Stimulated activated CD8-positive, alpha-beta memory T cell treated with anti-CD3 and anti-CD28 coated beads, Interleukin-2, amount 100 ng/mL, for 48 hours (primary cell): ENCODE data around the gene ATP6V0A4.
"Not testable (repeated sequence)": the region's sequence is repeated elsewhere in the genome, so short reads cannot be mapped to it uniquely, and the experiment has no call there.

ENCODE experiments used
- DNase-seq, 2 donors: peaks; one replicate each; pipeline ENCODE4 v3.0.0-alpha.2; 2020; ENCODE audit warnings: low read depth in 2 of 2

Gene ATP6V0A4

DNA sequence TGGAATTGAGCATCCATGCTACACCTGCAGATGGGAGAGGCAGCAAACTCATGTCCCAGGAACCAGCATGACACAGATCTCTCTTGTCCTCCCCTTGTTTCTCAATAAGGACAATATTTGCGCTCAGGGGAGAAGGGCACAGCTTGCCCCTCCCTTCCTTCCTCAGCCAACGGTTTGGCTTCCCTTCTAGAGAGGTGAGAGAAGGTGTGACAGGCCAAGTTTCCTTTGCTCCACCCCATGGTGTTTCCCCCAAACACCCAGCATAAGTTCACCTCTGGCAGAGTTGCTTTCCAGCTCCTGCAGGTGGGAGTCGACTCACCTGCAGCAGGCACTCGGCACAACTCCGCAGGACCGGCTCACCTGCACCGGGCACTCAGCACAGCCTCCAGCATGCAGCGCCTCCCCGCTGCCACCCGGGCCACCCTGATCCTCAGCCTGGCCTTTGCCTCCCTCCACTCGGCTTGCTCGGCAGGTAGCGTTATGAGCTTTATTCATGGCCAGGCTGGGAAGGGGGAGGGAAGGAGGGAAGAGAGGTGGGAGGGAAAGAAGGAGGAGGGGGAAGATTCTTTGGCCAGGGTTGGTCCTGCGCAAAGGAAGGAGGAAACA lies at the start of gene ATP6V0A4, which contains the start of gene TMEM213:
ATP6V0A4 (minus strand) TSS at position 482 of the 606 bp plus-strand sequence. CDS start 26,949 bp downstream, outside the sequence.
TMEM213 (plus strand) TSS at position 280 of the 606 bp plus-strand sequence; CDS start at position 391, 111 bp downstream.
- no peak for DNase-seq

DNA sequence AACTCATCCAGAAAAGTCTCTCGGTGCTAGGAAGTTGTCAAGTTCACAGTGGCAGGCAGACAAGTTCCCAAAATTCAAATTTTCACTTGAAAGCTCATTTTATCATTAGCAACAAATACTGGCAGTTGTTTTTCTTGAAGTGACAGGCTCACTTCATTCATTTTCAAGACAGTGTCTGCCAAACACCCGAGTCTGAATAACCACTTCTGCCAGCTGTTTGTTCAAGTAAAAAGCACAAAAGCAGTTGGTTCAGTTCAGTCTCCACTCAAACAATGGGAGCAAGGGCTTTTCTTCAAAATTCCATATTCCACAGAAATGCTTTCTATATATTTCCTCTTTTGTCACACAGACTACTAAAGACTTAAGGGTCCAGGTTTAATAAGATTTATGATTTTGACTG lies 47.7 kb upstream of the ATP6V0A4 start:
- no peak for DNase-seq

DNA sequence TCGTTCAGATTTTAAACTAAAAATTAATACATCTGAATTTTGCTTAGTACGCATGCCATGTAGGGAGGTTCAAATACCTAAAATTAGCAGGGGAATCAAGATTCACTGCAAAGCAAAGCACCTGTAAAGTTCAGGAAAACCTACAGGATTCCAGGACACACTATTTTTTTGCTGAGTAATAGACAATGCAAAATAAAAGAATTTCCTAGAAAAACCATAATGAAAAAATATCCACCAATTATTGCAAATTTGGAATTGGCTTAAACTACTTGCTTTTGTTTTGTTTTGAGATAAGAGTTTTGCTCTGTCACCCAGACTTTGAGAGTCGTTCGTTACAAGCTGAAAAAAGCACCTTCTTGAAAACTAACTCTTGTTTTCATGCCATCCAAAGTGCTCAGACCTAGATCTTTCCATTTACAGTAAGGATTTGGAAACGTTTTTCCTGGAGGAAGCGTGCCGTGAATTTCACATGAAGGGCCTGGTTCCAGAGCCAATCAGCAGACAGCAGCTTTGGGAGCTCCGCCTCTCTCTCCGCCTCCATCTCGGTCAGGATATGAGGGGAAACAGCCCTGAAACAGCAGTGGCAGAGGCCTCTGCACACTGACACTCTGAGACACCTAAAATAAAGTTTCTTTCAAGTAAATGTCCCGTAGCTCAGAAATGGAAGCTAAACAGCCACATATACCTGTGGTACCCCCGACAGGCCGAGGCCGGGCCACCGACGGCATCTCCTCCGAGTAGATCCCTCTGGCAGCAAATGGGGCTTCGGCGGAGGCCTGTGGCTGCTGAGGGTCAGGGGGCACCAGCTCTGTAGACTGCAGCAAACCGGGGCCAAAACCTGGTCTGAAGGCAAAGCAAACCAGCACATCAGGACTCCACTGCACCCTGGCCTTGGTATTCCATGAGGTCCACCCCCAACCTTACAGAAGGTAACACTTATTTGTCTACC lies 45.9 kb upstream of the ATP6V0A4 start:
- DNase-seq, result no peak

DNA sequence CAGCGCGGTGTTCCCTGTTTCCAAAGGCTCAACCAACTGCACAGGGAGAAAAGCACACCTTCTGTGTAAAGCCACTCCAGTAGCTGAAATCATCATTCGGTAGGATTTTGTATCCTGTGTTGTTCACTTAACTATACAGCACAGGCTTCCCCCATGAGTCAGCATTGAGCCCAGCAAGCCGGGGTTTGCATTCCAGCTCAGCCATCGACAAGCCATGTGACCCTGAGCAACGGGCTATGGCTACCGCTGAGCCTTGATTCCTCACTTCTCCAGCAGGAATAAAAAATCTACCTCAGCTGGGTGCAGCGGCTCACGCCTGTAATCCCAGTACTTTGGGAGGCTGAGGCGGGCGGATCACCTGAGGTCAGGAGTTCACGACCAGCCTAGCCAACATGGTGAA lies 44.1 kb upstream of the ATP6V0A4 start:
- no peak for DNase-seq

DNA sequence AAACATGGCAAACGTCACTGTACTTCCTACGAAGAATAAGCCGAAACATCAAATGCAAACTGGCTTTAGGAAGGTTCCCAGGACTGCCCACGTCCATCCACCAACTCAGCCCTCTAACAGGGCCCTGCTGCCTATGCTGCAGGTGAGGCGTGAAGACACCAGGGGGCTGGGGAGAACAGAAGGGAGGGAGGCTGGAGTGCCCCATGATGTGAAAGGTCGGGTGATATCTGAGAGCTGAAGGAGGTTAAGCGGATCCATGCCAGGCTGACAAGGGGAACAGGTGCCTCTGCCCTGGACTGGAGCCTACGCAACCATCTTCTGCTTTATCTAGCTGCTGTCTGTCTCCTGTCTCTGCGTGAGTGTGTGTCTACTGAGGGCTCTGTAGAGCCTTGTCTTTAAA lies 40.2 kb upstream of the ATP6V0A4 start:
- no peak for DNase-seq

DNA sequence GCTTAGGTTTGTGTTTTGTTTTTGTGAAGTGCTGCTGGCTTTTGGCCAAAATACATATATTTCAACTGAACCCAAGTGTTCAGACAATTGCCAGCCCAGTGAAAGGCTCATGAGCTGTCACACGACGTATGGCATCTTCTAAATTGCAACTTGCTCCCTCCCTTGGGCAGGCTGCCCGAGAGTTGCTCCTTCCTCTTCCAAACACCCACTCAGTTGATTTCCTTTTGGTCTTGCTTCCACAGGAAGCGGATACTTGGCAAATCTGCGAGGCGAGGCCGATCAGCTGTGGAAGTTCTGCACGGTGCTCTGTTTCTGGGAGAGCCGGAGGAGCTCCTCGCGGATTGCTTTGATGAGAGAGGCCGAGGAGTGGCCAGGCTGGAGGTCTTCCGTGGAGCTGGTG lies 39.6 kb upstream of the ATP6V0A4 start:
- DNase-seq, result no peak

DNA sequence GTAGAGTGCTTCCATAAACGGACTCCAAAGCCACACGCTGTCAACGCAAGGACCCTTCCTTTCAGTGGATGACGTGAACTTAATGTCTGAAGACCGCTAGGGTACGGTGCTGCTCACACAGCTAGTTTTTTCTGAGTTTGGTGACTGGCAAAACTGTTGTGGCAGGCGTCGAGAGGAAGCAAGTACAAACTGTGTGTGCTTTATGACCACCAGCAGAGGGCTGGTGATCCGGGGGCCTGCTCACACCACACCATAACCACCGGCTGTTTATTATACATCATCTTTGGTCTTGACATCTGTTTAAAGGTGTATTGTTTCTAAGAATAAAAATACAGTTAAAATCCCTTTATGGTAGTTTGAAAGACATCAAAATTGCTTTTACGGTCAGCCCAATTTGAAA lies 37.1 kb upstream of the ATP6V0A4 start:
- DNase-seq, result no peak

DNA sequence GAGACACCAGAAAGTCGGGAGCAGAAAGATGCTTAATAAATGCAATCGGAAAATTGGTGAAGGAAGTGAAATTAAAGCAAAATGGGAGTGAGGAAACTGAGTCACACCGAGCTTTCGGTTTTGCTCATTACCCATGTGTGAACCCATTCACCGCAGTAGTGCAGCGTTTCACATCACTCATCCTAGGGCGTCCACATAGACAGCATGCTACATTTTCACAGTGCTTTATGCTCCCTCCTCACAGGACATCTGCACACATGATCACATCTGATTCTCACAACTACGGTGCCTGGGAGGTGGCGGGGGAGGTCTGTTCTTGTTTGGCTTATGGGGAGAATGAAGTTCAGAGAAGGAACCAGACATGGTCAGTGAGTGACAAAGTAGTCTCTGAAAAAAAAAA lies 36.6 kb upstream of the ATP6V0A4 start:
- no peak for DNase-seq

DNA sequence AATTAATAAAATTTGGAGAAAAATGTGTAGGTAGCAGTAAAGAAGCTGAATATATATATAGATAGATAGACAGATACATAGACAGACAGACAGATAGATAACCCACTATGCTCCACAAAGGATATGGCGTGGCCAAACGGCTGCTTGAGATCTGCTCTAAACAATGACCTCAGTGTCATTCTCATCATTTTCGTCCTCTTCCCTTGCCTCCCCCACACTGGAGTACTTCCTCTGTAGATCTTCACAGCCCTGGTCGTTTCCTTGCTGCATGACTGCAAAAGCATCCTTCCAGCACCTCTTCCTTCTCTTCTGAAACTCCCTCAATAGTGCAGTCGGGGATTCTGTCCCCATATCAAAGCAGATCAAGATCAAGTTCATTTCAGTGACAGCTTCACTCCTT lies 35.6 kb upstream of the ATP6V0A4 start:
- DNase-seq, result no peak

DNA sequence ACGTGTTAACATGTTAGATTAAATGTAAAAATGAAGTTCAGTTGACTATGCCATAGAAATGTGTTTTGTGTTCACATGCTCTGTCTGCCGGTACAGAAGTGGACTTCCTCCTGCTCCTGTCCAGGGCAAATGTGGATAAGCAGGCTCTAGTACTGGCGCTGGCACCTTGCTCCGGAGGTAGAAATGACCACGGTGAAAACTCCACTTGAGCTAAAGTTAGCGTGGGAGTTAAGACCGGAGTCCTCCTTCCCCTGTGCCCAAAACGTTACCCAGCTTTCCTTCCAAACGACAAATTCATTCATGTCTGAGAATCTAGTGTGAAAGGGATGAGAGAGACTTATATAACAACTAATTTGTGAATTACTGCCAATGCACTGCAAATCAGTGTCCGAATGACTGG lies 35.0 kb upstream of the ATP6V0A4 start:
- DNase-seq, result no peak

DNA sequence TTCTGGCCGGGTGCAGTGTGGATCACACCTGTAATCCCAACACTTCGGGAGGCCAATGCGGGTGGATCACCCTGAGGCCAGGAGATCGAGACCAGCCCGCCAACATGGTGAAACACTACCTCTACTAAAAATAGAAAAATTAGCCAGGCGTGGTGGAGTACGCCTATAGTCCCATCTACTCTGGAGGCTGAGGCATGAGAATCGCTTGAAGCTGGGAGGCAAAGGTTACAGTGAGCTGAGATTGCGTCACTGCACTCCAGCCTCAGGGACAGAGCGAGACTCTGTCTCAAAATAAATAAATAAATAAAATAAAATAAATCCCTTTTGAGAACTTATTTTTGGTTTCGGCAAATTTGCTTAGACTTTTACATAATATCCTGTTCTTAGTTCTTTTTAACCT lies 31.3 kb upstream of the ATP6V0A4 start:
- DNase-seq, result no peak

DNA sequence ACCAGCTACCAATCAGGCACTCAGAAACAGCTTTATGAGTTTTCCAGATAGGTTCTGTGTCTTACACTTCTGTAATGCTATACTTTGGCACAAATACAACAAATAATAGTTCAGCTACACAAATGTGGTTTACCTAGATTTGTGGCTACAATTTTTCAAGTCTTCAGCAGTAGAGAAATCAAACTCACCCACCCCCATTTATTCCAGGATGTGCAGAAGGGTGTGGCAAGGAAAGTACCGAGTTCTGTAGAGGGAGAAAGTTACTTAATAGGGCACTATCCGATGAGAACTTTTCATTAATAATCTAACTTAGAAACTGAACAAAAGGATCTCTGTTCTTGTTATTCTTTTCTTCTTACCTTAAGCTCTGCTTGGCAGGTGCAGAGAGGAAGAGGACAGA lies 30.3 kb upstream of the ATP6V0A4 start:
- no peak for DNase-seq

DNA sequence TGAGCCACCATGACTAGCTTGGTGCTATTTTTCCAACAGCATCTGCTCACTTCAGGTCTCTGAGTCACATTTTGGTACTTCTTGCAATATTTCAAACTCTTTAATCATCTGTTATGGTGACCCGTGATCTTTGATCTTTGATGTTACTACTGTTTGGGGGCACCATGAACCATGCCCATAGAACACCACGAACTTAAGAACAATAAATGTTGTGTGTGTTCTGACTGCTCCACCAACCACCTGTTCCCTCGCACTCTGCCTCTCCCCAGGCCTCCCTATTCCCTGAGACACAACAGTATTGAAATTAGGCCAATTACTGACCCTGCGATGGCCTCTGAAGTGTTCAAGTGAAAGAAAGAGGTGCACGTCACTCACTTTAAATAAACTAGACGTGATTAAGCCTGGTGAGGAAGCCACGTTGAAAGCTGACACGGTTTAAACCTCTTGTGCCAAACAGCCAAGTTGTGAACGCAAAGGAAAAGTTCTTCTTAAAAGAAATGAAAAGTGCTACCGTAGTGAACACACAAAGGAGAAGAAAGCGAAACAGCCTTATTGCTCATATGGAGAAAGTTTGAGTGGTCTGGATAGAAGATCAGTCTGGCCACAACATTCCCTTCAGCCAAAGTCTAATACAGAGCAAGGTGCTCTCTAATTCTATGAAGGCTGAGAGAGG lies 27.2 kb upstream of the ATP6V0A4 start:
- no peak for DNase-seq

DNA sequence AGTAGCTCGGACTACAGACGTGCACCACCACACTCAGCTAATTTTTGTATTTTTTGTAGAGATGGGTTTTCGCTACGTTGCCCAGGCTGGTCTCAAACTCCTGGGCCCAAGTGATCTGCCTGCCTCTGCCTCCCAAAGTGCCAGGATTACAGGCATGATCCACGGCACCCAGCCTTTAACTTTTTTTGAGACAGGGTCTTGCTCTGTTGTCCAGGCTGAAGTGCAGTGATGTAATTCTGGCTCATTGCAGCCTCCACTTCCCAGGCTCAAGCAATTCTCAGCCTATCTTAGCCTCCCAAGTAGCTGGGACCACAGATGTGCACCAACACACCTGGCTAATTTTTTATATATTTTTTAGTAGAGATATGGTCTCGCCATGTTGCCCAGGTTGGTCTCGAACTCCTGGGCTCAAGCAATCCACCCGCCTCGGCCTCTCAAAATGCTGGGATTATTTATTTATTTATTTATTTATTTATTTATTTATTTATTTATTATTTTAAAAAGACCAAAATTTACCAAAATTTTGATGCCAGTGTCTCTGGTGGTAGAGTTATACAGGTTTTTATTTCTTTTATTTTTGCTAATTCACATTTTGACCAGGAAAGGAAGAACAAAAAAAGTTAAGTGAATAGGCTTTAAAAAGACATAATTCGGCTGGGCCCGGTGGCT lies 25.0 kb upstream of the ATP6V0A4 start:
- no peak for DNase-seq

DNA sequence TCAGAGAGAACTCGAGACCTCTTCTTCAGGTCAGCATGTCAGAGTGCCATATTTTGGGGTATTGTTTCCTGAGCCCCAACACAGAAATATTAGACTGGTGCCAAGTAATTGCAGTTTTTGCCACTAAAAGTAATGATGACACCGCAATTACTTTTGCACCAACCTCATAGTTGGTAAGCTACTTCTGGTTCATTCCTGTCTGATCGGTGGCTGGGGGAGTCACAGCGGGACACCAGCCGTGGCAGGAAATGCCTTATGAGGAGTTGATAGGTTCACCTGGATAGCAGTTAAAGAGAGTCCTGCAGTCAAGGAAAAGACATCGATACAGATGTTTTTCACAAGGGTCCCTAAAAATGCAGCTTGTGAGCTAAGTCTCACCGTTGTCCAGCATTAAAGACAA lies 23.9 kb upstream of the ATP6V0A4 start:
- no peak for DNase-seq

DNA sequence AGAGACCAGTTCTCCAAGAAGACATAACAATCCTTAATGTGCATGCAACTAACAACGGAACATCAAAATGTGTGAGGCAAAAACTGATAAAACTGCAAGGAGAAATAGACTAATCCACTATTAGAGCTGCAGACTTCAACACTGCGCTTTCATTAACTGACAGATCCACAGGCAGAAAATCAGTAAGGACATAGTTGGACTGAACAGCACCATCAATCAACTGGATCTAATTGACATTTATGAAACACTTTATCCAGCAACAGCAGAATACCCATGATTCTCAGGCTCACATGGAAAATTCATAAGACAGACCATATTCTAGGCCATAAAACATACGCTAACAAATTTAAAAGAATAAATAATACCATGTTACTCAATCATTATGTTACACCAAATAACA lies 21.6 kb upstream of the ATP6V0A4 start:
- DNase-seq, result no peak

DNA sequence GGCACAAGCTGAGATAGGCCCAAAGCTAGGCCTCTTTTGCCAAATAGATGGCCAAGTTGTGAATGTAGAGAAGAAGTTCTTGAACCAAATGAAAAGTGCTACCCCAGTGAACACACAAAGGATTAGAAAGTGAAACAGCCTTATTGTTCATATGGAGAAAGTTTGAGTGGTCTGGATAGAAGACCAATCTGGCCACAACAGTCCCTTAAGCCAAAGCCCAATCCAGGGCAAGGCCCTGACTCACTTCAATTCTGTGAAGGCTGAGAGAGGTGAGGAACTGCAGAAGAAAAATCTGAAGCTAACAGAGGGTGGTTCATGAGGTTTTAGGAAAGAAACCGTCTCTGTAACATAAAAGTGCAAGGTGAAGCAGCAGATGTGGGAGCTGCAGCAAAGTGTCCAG lies 18.7 kb upstream of the ATP6V0A4 start:
- DNase-seq, result no peak

DNA sequence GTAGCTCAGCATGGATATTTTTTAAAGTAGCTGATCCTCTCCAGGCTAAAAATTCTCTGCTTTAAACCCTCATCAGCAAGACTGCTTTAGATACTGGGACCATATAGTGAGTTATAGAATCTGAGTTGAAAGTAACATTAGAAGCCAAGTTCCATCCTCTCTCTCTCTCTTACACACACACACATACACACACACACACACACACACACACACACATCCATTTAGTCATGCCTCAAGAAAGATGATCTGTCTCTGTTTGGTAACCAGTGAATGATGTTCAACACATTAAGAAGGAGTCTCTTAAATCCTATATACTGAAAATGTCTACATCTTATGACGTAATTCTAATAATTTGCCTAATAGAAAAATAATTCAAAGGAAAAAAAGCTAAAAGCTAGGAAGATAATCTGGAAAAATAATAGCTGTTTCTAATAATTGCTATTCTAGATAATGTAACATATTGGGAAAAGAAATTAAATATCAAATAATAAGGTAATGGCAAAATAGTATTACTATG lies 16.9 kb upstream of the ATP6V0A4 start:
- DNase-seq, result no peak

DNA sequence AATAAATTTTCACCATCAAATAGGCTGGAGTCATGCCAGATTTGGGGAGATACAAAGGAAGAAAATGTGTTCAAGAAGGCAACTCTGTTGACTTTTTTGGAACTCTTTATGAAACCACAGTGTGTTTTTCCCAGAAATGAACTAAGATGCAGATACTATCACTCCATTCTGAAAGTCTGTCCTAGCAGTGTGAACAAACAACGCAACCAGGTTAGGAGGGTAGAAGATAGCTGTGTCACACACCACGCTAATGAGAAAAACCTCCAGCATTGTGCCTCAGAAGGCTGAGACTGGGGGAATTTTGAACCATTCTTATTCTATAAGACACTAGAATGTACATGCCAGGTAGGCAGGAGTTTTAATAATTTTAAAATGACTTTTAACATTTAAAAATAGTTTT lies 15.9 kb upstream of the ATP6V0A4 start:
- DNase-seq, result no peak

DNA sequence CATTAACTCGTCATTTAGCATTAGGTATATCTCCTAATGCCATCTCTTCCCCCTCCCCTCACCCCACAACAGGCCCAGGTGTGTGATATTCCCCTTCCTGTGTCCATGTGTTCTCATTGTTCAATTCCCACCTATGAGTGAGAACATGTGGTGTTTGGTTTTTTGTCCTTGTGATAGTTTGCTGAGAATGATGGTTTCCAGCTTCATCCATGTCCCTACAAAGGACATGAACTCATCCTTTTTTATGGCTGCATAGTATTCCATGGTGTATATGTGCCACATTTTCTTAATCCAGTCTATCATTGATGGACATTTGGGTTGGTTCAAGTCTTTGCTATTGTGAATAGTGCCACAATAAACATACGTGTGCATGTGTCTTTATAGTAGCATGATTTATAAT lies 13.3 kb upstream of the ATP6V0A4 start:
- not testable (repeated sequence) for DNase-seq

DNA sequence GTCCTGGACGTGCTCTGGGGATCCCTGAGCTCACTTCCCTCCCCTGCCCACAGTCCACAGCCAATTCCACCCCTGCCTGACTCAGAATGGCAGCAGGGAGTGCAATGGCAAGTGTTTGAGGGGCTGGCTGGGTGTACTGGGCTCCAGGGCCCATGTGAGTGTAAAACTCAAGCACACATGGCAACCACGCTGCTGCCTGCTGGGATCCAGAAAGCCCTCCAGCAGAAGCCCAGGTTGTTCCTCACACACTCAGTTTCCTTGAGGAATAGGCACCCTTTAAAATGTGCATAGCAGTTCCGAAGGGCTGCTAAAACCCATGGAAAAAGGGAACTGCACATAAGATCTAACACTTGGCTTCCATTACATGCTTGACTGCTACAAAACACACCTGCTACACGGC lies 11.3 kb upstream of the ATP6V0A4 start:
- no peak for DNase-seq

DNA sequence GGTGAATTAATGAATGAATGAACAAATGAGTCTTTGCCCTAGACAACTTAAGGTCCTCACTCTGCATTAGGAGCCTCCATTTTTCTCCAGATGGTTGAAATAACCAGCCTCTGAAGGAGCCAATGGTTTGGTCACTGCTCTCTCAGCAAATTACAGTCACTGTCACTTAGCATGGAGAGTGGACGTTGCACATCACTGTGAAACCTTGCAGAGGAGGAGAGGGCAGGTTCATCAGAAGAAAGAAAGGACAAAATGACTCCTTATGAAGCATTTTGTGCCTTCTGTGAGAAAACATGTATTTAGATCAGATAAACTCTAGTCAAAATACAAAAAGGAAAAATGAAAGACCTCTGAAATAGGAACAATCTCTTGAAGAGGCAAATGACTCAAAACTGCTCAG lies 6.6 kb upstream of the ATP6V0A4 start:
- DNase-seq, result no peak
